Activated naive CD4-positive, alpha-beta T cell treated with anti-CD3 and anti-CD28 coated beads, Interleukin-2, amount 10 ng/mL, durations not matched to agents 7 days and 5 days (primary cell): ENCODE measurements around the gene PAK4.

ENCODE experiments used
- CTCF ChIA-PET: fragments of 350-600 bp; sonication (Branson Sonifier 250); formaldehyde crosslinking; loops from one replicate; lab custom pipeline; 2021; ENCODE audit warnings: antibody characterized with exemption; lab: Charles Lee
- DNase-seq: peaks from one replicate; pipeline ENCODE4 v3.0.0-alpha.2; 2020
- H3K27ac Mint-ChIP-seq: one replicate; pipeline ENCODE4 v1.8.0; 2021; ENCODE audit warnings: mild to moderate bottlenecking, moderate library complexity, mixed read lengths
- H3K27me3 Mint-ChIP-seq: one replicate; pipeline ENCODE4 v1.8.0; 2021; ENCODE audit warnings: mild to moderate bottlenecking, mixed read lengths
- H3K36me3 Mint-ChIP-seq: one replicate; pipeline ENCODE4 v1.8.0; 2021; ENCODE audit warnings: mixed read lengths
- H3K4me1 Mint-ChIP-seq: one replicate; pipeline ENCODE4 v1.8.0; 2021; ENCODE audit warnings: mixed read lengths
- H3K4me3 Mint-ChIP-seq: one replicate; pipeline ENCODE4 v1.8.0; 2021; ENCODE audit warnings: mild to moderate bottlenecking, moderate library complexity, mixed read lengths
- H3K9me3 Mint-ChIP-seq: one replicate; pipeline ENCODE4 v1.8.0; 2021; ENCODE audit warnings: mixed read lengths

Gene PAK4

GRCh38 chr19:39177736-39178135, 52.1 kb downstream of the PAK4 start:
- Mint-ChIP-seq H3K4me1 (no peaks in the 10 kb centered on the region), H3K27me3 (no peaks in the 10 kb centered on the region)

DNA sequence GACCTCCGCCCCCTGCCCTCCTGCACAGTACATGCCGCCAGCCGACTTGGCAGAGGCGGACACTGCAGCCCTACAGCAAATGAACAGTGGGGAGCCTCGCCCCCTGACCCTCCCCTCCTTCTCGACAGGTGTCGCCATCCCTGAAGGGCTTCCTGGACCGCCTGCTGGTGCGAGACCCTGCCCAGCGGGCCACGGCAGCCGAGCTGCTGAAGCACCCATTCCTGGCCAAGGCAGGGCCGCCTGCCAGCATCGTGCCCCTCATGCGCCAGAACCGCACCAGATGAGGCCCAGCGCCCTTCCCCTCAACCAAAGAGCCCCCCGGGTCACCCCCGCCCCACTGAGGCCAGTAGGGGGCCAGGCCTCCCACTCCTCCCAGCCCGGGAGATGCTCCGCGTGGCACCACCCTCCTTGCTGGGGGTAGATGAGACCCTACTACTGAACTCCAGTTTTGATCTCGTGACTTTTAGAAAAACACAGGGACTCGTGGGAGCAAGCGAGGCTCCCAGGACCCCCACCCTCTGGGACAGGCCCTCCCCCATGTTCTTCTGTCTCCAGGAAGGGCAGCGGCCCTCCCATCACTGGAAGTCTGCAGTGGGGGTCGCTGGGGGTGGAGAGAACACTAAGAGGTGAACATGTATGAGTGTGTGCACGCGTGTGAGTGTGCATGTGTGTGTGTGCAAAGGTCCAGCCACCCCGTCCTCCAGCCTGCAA, 52.9 kb downstream of the PAK4 start:
- Mint-ChIP-seq H3K4me1 (no peaks in the 10 kb centered on the region), H3K4me3 (no peak overlapping the region), H3K27me3 (no peaks in the 10 kb centered on the region), H3K9me3 (no peaks in the 10 kb centered on the region), H3K27ac (no peak overlapping the region), H3K36me3 (peaks cover 5% of the 10 kb centered on the region)
- no peak for DNase-seq
- CTCF ChIA-PET: no interaction called here

More at GRCh38 chr19:39177736-39178135, 52.1 kb downstream of the PAK4 start:
- H3K4me3 Mint-ChIP-seq: no peak overlapping the region
- no peak for DNase-seq
- H3K36me3 Mint-ChIP-seq: peaks cover 5% of the 10 kb centered on the region
- CTCF ChIA-PET: no interaction called here
- no peak overlapping the region for H3K27ac Mint-ChIP-seq
- no peaks in the 10 kb centered on the region for H3K9me3 Mint-ChIP-seq

DNA sequence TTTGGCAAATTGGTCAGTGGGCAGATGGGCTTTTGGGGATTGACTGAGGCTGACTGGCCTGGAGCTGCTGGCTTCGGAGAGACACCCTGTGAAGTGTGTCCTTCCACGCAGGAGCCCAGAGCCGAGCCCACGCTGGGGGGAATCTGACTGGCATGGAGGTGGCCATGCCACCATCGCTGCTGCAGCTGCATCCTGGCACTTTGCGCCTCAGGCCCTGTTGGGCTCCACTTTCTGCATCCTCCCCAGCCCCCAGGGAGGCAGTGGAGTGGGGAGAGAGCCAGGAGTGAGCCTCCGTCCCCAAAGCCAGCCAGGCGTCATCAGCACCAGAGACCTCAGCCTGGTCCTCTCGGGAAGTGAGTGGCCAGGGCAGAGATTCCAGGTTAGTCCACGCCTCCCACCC, 54.2 kb downstream of the PAK4 start:
- CTCF ChIA-PET: no interaction called here
- H3K4me1 Mint-ChIP-seq: no peaks in the 10 kb centered on the region
- no peak for DNase-seq
- peaks cover 5% of the 10 kb centered on the region for H3K36me3 Mint-ChIP-seq
- no peaks in the 10 kb centered on the region for H3K9me3 Mint-ChIP-seq
- H3K27ac Mint-ChIP-seq: no peak overlapping the region
- no peaks in the 10 kb centered on the region for H3K27me3 Mint-ChIP-seq
- H3K4me3 Mint-ChIP-seq: no peak overlapping the region

- no peaks in the 10 kb centered on the region for H3K4me1 Mint-ChIP-seq
- CTCF ChIA-PET: no interaction called here
- no peak overlapping the region for H3K27ac Mint-ChIP-seq
- H3K36me3 Mint-ChIP-seq: peaks cover 5% of the 10 kb centered on the region
- H3K9me3 Mint-ChIP-seq: no peaks in the 10 kb centered on the region
- no peaks in the 10 kb centered on the region for H3K27me3 Mint-ChIP-seq
- DNase-seq: no peak
- no peak overlapping the region for H3K4me3 Mint-ChIP-seq
These were observed 55.2 kb downstream of the PAK4 start for GRCh38 chr19:39180749-39181148.

- H3K9me3 Mint-ChIP-seq: no peaks in the 10 kb centered on the region
- H3K4me3 Mint-ChIP-seq: no peak overlapping the region
- CTCF ChIA-PET: no interaction called here
- no peaks in the 10 kb centered on the region for H3K4me1 Mint-ChIP-seq
- H3K27ac Mint-ChIP-seq: no peak overlapping the region
- no peaks in the 10 kb centered on the region for H3K27me3 Mint-ChIP-seq
- H3K36me3 Mint-ChIP-seq: peaks cover 5% of the 10 kb centered on the region
- DNase-seq: no peak
These were observed 56.1 kb downstream of the PAK4 start for GRCh38 chr19:39181500-39182173.

- H3K9me3 Mint-ChIP-seq: no peaks in the 10 kb centered on the region
- H3K27ac Mint-ChIP-seq: no peak overlapping the region
- H3K4me3 Mint-ChIP-seq: no peak overlapping the region
- DNase-seq: no peak
- CTCF ChIA-PET: no interaction called here
- peaks cover 5% of the 10 kb centered on the region for H3K36me3 Mint-ChIP-seq
- H3K27me3 Mint-ChIP-seq: peaks cover 2% of the 10 kb centered on the region
- no peaks in the 10 kb centered on the region for H3K4me1 Mint-ChIP-seq
These were observed 56.6 kb downstream of the PAK4 start for GRCh38 chr19:39182174-39182505.

DNA sequence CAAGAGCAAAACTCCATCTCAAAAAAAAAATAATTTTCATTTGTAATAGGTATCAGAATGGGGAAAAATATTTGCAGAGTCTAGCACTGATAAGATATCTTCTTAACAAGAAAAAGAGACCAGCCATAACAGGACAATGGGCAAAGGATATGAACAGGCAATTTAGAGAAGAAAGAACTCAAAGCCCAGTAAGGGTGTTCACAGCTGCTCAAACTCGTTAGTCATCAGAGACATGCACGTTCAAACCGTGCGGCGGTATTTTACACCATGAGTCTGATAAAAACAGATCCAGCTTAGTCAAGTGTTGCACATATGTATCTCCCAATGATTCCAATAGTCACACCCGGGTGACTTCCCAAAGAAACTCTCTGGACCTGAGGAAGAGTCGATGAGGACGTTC, 57.5 kb downstream of the PAK4 start:
- Mint-ChIP-seq H3K4me1 (no peaks in the 10 kb centered on the region), H3K36me3 (peaks cover 4% of the 10 kb centered on the region), H3K27ac (no peak overlapping the region), H3K27me3 (peaks cover 5% of the 10 kb centered on the region), H3K9me3 (no peaks in the 10 kb centered on the region), H3K4me3 (no peak overlapping the region)
- CTCF ChIA-PET: no interaction called here
- DNase-seq: no peak

DNA sequence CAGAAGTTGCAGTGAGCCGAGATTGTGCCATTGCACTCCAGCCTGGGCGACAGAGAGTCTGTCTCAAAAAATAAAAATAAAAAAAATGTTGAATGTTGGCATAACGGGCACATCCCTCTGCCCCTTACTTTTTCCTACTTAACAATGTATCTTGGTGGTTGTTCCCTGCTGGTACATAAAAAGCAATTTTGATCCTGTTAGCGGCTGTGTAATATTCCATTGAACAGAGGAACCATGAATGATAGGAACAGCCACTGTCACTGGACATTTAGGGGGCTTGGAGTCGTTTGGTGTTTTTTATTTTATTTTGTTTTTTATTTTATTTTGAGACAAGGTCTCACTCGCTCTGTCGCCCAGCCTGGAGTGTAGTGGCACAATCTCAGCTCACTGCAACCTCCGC, 60.8 kb downstream of the PAK4 start:
- H3K4me3 Mint-ChIP-seq: no peak overlapping the region
- DNase-seq: no peak
- no peaks in the 10 kb centered on the region for H3K36me3 Mint-ChIP-seq
- no peaks in the 10 kb centered on the region for H3K9me3 Mint-ChIP-seq
- CTCF ChIA-PET: interaction anchor here (1.0 to 1.9 kb wide), 2 partner anchors 64 to 78 kb away, joined by 4 to 9 read pairs; no protein-coding TSS in a partner anchor
- peaks cover 13% of the 10 kb centered on the region for H3K27me3 Mint-ChIP-seq
- no peak overlapping the region for H3K27ac Mint-ChIP-seq
- no peaks in the 10 kb centered on the region for H3K4me1 Mint-ChIP-seq

DNA sequence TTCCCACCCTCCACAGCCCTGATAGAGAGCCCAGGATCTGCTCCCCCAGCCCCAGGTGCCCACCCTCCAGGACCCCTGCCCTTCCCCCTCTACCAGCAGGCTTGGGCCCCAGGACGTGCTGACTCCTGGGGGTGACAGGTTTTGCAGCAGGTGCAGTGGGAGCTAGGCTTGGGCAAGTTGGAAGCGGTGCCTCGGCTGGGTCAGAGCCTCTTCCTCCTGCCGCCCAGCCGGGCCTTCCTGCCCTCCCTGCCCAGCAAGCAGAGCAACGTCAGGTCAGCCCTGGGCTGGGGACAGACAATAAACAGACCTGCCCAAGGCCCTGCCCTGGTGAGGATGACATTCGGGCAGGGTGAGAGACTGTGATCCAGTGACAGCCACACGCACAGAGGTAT, 62.0 kb downstream of the PAK4 start:
- Mint-ChIP-seq H3K9me3 (no peaks in the 10 kb centered on the region), H3K27me3 (peaks cover 17% of the 10 kb centered on the region), H3K4me3 (no peak overlapping the region), H3K4me1 (no peaks in the 10 kb centered on the region), H3K27ac (no peak overlapping the region), H3K36me3 (no peaks in the 10 kb centered on the region)
- no peak for DNase-seq
- CTCF ChIA-PET: interaction anchor here (0.8 to 1.9 kb wide), 2 partner anchors 45 to 66 kb away, joined by 3 to 9 read pairs; no protein-coding TSS in a partner anchor

GRCh38 chr19:39188960-39189359, 63.4 kb downstream of the PAK4 start:
- peaks cover 28% of the 10 kb centered on the region for H3K27me3 Mint-ChIP-seq
- no peaks in the 10 kb centered on the region for H3K9me3 Mint-ChIP-seq
- H3K4me1 Mint-ChIP-seq: no peaks in the 10 kb centered on the region
- CTCF ChIA-PET: interaction anchor here (1.0 kb wide), 1 partner anchor 67 kb away, joined by 3 read pairs; no protein-coding TSS in a partner anchor
- no peak overlapping the region for H3K27ac Mint-ChIP-seq
- no peaks in the 10 kb centered on the region for H3K36me3 Mint-ChIP-seq
- DNase-seq: no peak
- no peak overlapping the region for H3K4me3 Mint-ChIP-seq

DNA sequence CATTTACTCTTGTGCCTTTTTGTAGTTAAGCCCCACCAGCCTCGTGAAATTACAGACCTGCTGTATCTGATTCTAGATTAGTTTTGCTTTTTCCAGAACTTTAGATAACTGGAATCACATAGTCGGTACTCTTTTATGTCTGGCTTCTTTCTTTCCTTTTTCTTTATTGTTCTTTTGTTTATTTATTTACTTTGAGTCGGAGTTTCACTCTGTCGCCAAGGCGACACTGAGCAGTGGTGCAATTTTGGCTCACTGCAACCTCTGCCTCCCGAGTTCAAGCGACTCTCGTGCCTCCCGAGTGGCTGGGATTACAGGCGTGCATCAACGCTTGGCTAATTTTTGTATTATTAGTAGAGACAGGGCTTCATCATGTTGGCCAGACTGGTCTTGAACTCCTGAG, 65.2 kb downstream of the PAK4 start:
- peaks cover 8% of the 10 kb centered on the region for H3K4me1 Mint-ChIP-seq
- DNase-seq: no peak
- H3K27ac Mint-ChIP-seq: no peak overlapping the region
- H3K36me3 Mint-ChIP-seq: no peaks in the 10 kb centered on the region
- peaks cover 44% of the 10 kb centered on the region for H3K27me3 Mint-ChIP-seq
- CTCF ChIA-PET: no interaction called here
- no peaks in the 10 kb centered on the region for H3K9me3 Mint-ChIP-seq
- no peak overlapping the region for H3K4me3 Mint-ChIP-seq

DNA sequence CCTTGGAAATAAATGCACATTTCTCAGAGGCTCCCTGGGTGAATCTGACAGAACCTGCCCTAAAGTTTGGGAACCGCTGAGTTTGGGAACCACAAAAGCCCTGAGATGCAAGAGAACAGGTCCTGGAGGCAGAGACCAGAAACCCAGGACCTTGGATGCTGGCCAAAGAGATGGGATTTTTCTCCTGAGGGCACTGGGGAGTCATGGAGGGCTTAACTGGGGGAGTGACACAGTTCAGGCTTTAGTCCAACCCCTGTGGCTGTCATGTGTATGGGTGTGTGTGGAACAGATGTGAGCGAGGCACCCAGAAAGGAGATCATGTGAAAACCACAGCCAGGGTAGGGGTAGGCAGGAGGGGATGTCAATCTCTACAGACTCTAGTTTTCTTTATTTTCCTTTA, 67.3 kb downstream of the PAK4 start:
- H3K9me3 Mint-ChIP-seq: no peaks in the 10 kb centered on the region
- no peak for DNase-seq
- H3K36me3 Mint-ChIP-seq: no peaks in the 10 kb centered on the region
- H3K4me3 Mint-ChIP-seq: no peak overlapping the region
- peaks cover 60% of the 10 kb centered on the region for H3K27me3 Mint-ChIP-seq
- peaks cover 23% of the 10 kb centered on the region for H3K4me1 Mint-ChIP-seq
- no peak overlapping the region for H3K27ac Mint-ChIP-seq
- CTCF ChIA-PET: no interaction called here

DNA sequence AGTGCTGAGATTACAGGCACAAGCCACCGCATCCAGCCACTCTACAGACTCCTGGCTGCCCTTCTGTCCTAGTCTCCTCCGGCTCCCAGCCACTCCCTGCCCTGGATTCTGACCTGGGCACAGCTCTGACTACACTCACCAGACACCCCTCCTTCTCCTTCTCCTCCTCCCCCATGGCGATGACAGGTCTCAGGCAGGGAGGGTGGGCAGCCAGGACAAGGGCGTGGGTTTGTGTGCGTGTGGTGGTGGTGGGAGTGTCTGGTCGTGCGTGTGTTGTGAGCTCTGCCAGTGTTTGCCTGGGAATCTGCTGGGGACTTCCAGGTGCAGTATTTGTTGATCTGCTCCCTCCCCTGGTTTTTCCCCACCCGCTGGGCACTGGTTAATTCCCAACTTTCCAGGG, 68.2 kb downstream of the PAK4 start:
- Mint-ChIP-seq H3K9me3 (no peaks in the 10 kb centered on the region), H3K27ac (no peak overlapping the region), H3K27me3 (peaks cover 65% of the 10 kb centered on the region), H3K4me3 (no peak overlapping the region), H3K36me3 (no peaks in the 10 kb centered on the region), H3K4me1 (peaks cover 23% of the 10 kb centered on the region)
- CTCF ChIA-PET: no interaction called here
- DNase-seq: no peak

DNA sequence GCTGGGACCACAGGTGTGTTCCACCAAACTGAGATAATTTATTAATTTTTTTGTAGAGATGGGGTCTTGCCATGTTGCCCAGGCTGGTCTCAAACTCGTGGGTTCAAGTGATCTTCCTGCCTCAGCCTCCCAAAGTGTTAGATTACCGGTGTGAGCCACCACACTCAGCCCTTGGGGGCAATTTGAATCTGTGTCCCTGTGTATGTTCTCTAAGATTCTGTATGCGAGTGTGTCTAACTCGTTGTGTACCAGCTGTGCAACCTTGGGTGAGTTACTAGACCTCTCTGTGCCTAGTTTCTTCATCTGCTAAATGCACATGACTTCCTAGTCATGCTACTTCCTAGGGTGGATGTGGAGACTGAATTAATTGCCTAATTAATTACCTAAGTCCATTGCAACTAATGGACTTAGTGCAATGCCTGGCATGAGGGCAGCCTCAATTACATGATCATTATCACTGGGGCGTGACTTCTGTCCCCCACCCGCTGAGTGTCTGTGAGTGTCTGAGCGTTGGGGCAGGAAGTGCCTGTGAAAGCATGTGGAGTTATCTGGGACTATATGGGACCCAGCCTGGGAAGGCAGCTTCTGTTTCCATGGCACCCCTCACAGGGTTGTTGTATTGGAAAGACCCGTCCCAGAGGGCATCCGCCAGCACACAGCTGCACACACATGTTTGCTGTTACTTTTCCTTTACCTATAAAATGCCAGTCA, 69.4 kb downstream of the PAK4 start:
- no peak for DNase-seq
- CTCF ChIA-PET: no interaction called here
- Mint-ChIP-seq H3K27ac (no peak overlapping the region), H3K9me3 (no peaks in the 10 kb centered on the region), H3K36me3 (no peaks in the 10 kb centered on the region), H3K4me1 (peaks cover 23% of the 10 kb centered on the region), H3K4me3 (no peak overlapping the region), H3K27me3 (peaks cover 73% of the 10 kb centered on the region)
